DOHH2 (cell line): ENCODE data around the gene TGFBR3.

Experiments used
- H3F3A ChIP-seq: fragments of 200-600 bp; sonication (generic), shearing (Covaris generic); 2 replicates; pipeline ENCODE4 v1.6.0; 2016; ENCODE audit warnings: antibody characterized with exemption, mild to moderate bottlenecking; ENCODE audit not compliant: control insufficient read depth, insufficient read depth
- H3K27ac ChIP-seq: fragments of 200-600 bp; sonication (generic); 2 replicates; pipeline ENCODE4 v1.5.1; 2014; ENCODE audit warnings: low read depth, mild to moderate bottlenecking, low read length, moderate library complexity
- H3K27me3 ChIP-seq: fragments of 200-600 bp; sonication (generic); 2 replicates; pipeline ENCODE4 v1.6.1; 2014; ENCODE audit warnings: mild to moderate bottlenecking, low read length, mixed read lengths; ENCODE audit not compliant: control insufficient read depth
- H3K36me3 ChIP-seq: fragments of 200-600 bp; sonication (generic); 2 replicates; pipeline ENCODE4 v1.6.1; 2014; ENCODE audit warnings: mild to moderate bottlenecking, low read length, moderate library complexity, mixed read lengths; ENCODE audit not compliant: control insufficient read depth
- H3K4me1 ChIP-seq: fragments of 200-600 bp; sonication (generic); 2 replicates; pipeline ENCODE4 v1.6.1; 2014; ENCODE audit warnings: mild to moderate bottlenecking, low read length, mixed read lengths; ENCODE audit not compliant: control insufficient read depth
- H3K4me2 ChIP-seq: fragments of 200-600 bp; sonication (generic); 2 replicates; pipeline ENCODE4 v1.6.0; 2014; ENCODE audit warnings: mild to moderate bottlenecking, low read length, moderate library complexity
- H3K4me3 ChIP-seq: fragments of 200-600 bp; sonication (generic); 2 replicates; pipeline ENCODE4 v1.5.1; 2014; ENCODE audit warnings: mild to moderate bottlenecking, low read length, mixed read lengths
- H3K79me2 ChIP-seq: fragments of 200-600 bp; sonication (generic); 2 replicates; pipeline ENCODE4 v1.6.1; 2014; ENCODE audit warnings: mild to moderate bottlenecking, low read length, mixed read lengths; ENCODE audit not compliant: control insufficient read depth
- H3K9me2 ChIP-seq: fragments of 200-600 bp; sonication (generic); replicated peaks from 2 replicates; pipeline ENCODE4 v1.6.1; 2014; ENCODE audit warnings: mild to moderate bottlenecking, low read length, mixed read lengths; ENCODE audit not compliant: control insufficient read depth
- H3K9me3 ChIP-seq: fragments of 200-600 bp; sonication (generic); 2 replicates; pipeline ENCODE4 v1.6.1; 2014; ENCODE audit warnings: antibody characterized with exemption, low read length, mixed read lengths; ENCODE audit not compliant: control insufficient read depth, insufficient read depth
- H4K20me1 ChIP-seq: fragments of 200-600 bp; sonication (generic); 2 replicates; pipeline ENCODE4 v1.6.0; 2014; ENCODE audit warnings: low read depth, mild to moderate bottlenecking, antibody characterized with exemption, low read length, moderate library complexity; ENCODE audit not compliant: control insufficient read depth, insufficient read depth
- EZH2phosphoT487 ChIP-seq: fragments of 200-600 bp; sonication (generic); IDR thresholded peaks from 2 replicates; pipeline ENCODE4 v1.6.1; 2017; ENCODE audit warnings: borderline replicate concordance, mild to moderate bottlenecking, antibody characterized with exemption, low read length, moderate library complexity, mixed read lengths
- TF ChIP-seq, protein P1 (sequence below): fragments of 200-600 bp; sonication (generic); IDR thresholded peaks from one replicate; pipeline ENCODE4 v1.5.1; 2014; ENCODE audit warnings: antibody characterized with exemption, mild to moderate bottlenecking, low read depth, low read length; ENCODE audit not compliant: poor library complexity, severe bottlenecking

Gene TGFBR3

DNA sequence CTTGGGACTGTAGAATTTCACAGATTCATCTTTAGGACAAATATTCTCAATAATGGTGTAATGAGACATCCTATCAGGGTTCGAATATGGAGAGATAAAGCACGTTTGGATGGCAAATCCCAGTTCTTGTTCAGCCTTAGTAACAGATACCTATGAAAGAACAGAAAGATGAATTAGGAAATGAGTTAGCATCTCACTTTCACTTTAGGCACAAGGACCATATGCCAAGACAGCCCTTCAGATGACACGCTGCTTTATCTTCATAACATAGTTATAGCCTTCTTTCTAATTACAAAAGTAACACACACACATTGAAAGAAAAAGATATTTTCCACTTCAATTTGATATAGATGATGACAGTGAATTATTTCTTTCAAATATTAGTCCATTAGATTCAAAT, 173.6 kb downstream of the TGFBR3 start:
- H4K20me1 ChIP-seq = no peaks in the 10 kb centered on the region
- H3K4me1 ChIP-seq = no peaks in the 10 kb centered on the region
- H3K9me3 ChIP-seq = no peaks in the 10 kb centered on the region
- no peak for TF ChIP-seq EZH2phosphoT487
- TF ChIP-seq, protein P1, sequence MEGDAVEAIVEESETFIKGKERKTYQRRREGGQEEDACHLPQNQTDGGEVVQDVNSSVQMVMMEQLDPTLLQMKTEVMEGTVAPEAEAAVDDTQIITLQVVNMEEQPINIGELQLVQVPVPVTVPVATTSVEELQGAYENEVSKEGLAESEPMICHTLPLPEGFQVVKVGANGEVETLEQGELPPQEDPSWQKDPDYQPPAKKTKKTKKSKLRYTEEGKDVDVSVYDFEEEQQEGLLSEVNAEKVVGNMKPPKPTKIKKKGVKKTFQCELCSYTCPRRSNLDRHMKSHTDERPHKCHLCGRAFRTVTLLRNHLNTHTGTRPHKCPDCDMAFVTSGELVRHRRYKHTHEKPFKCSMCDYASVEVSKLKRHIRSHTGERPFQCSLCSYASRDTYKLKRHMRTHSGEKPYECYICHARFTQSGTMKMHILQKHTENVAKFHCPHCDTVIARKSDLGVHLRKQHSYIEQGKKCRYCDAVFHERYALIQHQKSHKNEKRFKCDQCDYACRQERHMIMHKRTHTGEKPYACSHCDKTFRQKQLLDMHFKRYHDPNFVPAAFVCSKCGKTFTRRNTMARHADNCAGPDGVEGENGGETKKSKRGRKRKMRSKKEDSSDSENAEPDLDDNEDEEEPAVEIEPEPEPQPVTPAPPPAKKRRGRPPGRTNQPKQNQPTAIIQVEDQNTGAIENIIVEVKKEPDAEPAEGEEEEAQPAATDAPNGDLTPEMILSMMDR = no peak
- no peaks in the 10 kb centered on the region for H3K27me3 ChIP-seq
- no peak overlapping the region for H3K4me2 ChIP-seq
- no peaks in the 10 kb centered on the region for H3K36me3 ChIP-seq
- H3K4me3 ChIP-seq = no peak overlapping the region
- no peaks in the 10 kb centered on the region for H3K9me2 ChIP-seq
- H3K79me2 ChIP-seq = no peaks in the 10 kb centered on the region
- no peaks in the 10 kb centered on the region for H3F3A ChIP-seq
- H3K27ac ChIP-seq = no peak overlapping the region

DNA sequence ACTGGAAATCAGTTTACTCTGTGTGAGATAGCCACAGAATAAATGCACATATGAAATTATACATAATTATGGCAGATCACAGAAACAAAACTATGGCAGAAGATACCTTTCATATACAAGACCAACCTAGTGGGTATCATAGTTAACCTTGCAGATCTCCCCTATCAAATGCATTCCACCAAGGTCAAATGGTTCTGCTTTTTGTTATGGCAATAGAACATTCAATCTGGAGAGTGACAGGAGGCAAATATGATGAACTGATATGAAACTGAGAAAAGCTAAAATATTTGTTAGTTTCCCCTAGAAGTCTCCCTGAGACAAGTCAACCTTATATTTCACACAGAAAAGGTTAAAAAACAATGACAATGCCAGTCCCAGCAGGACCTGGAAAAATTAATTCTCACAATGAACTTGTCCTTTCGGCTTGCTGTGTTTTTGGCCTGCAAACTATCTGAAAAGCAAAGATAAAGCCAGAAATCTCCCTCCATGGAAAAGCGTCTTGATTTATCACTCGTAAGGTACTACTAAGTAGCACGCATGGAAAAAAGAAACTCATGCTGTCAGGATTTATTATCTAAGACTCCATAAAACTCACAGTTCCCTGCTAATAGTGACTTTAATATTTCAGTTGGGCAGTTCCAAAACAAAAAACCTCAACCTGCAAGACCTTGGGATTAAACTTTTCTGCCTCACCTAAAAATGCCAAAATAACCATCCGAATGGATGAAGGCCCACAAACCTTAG, 174.3 kb downstream of the TGFBR3 start:
- Histone ChIP-seq H4K20me1 (no peaks in the 10 kb centered on the region), H3F3A (no peaks in the 10 kb centered on the region), H3K4me3 (no peak overlapping the region), H3K9me2 (no peaks in the 10 kb centered on the region), H3K4me2 (no peak overlapping the region), H3K9me3 (no peaks in the 10 kb centered on the region), H3K27ac (no peak overlapping the region), H3K79me2 (no peaks in the 10 kb centered on the region), H3K36me3 (no peaks in the 10 kb centered on the region), H3K4me1 (no peaks in the 10 kb centered on the region), H3K27me3 (no peaks in the 10 kb centered on the region)
- TF ChIP-seq, protein P1 = no peak
- no peak for TF ChIP-seq EZH2phosphoT487

DNA sequence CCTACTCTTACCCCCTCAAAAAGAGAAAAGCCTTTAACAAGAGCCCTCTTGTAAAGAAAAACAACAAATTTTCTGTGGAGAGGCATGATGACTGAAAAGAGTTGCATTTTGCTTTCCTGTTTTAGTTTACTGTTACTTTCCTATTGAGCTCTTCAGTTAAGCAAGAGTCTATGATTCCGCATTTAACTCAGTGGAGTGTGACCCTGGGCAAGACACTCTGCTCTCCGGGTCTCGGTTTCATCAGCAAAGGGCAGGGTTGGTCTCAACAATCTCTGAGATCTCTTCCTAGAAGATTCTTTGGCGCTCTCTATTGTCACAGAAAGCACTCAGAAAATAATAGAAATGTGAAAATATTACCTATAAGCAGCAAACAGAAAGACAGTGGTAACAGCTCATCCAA, 175.7 kb downstream of the TGFBR3 start:
- no peaks in the 10 kb centered on the region for H4K20me1 ChIP-seq
- no peaks in the 10 kb centered on the region for H3K9me3 ChIP-seq
- no peaks in the 10 kb centered on the region for H3K79me2 ChIP-seq
- no peaks in the 10 kb centered on the region for H3K9me2 ChIP-seq
- H3K27me3 ChIP-seq = no peaks in the 10 kb centered on the region
- H3K4me1 ChIP-seq = no peaks in the 10 kb centered on the region
- H3F3A ChIP-seq = no peaks in the 10 kb centered on the region
- H3K4me2 ChIP-seq = no peak overlapping the region
- no peak overlapping the region for H3K4me3 ChIP-seq
- no peaks in the 10 kb centered on the region for H3K36me3 ChIP-seq
- TF ChIP-seq, protein P1 = no peak
- no peak for TF ChIP-seq EZH2phosphoT487
- H3K27ac ChIP-seq = no peak overlapping the region
